ENCODE results near the gene EIF3M.
"Not testable (repeated sequence)": the region's sequence is repeated elsewhere in the genome, so short reads cannot be mapped to it uniquely, and the experiment has no call there.

The EIF3M gene

GRCh38 chr11:32597921-32598320 is 14.3 kb downstream of the EIF3M start:
- DNase-seq (ENCODE audit: low read depth), result no peak

GRCh38 chr11:32602657-32603415 is 19.2 kb downstream of the EIF3M start:
- DNase-seq (ENCODE audit: low read depth), result no peak

DNA sequence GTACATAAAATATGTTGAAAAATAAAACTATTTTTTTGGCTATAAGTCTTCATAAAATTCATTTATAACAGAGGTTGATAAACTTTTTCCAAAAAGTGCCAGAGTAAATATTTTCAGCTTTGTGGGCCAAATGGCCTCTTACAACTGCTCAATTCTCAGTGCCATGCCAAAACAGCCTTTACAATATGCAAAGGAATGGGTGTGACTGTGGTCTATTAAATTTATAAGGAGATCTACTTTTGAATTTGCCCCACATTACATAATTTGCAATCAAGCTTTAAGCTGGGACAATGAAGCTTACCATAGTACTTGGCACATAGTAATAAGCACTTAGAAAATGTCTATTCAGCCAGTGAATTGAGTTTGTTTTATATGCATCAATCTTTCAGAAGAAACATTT is 22.6 kb downstream of the EIF3M start:
- DNase-seq (ENCODE audit: low read depth), result no peak

GRCh38 chr11:32608826-32609225 is 25.2 kb downstream of the EIF3M start:
- DNase-seq (ENCODE audit: low read depth), result not testable (repeated sequence)

GRCh38 chr11:32610797-32611352 is 27.2 kb downstream of the EIF3M start:
- DNase-seq (ENCODE audit: low read depth), result no peak

GRCh38 chr11:32613500-32614151 is 30.0 kb downstream of the EIF3M start:
- DNase-seq (ENCODE audit: low read depth), result no peak

DNA sequence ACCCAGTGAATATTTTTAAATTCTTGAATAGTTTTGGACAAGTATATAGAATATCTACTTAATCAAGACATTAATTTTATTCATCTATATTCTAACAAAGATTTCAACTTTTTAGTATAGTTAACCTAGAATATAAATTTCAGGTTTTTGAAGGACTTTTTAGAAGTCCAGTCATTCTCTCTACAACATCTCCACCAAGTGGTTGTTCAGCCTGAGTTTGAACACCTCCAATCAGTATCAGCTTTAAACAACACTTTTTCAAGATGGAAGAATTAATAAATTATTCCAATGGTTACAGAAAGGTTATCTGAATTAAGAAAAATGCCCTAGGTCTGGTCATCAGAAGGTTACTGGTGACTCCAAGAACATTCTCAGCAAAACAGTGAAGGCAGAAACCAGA is 31.8 kb downstream of the EIF3M start:
- no peak for DNase-seq (ENCODE audit: low read depth)

- no peak for DNase-seq (ENCODE audit: low read depth)
Measured at GRCh38 chr11:32616903-32617302, 33.3 kb downstream of the EIF3M start.

- no peak for DNase-seq (ENCODE audit: low read depth)
Measured at GRCh38 chr11:32630844-32631243, 47.2 kb downstream of the EIF3M start.

DNA sequence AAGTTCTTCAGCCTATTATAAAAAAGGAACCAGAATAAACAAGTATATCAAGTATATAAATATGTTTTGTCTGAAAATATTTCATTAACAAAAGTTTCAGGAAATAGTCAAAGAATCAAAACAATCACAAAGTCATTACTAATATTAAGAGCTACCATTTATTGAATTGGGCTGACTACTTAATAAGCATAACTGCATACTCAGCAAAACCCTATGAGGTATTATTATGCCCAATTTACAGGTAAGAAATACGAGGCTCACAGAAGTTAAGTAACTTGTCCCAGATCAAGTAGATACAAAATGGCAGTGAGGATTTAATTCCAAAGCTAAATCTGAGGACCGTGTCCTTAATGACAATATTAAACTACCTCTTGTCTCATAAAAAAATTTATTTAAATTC is 52.2 kb downstream of the EIF3M start:
- DNase-seq (ENCODE audit: low read depth), result no peak

DNA sequence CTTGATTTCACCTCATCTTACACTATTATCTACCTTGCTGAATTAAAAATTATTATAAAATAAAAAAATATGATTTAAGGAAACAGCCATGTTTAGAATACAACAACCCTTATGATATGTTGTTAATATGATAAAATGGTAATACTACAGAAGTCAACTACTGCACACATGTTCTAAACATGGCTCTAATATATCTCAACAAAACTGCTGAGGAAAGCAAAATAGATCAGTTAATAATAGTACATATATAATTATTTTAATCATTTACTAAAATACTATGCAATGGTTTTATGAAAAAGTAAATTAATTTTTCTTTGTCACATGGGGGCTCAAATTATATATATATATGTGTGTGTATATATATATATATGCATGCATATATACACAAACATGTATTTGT is 57.7 kb downstream of the EIF3M start:
- DNase-seq (ENCODE audit: low read depth), result no peak

GRCh38 chr11:32643526-32643925 is 59.9 kb downstream of the EIF3M start:
- DNase-seq (ENCODE audit: low read depth), result no peak
